Measurements from ENCODE around the gene SH3BP1.

DNA sequence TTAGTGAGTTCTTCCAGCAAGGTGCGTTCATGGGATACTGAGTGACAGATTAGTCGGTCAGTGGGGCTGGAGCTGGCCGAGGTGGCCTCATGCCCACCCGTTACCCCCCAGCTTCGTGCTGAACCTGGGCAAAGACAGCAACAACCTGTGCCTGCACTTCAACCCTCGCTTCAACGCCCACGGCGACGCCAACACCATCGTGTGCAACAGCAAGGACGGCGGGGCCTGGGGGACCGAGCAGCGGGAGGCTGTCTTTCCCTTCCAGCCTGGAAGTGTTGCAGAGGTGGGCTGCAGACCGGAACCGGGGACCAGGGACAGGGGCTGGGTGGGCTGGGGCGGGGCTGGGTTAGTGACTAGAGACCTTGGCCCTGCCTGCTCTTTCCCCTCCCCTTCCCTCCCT lies 38.9 kb downstream of the SH3BP1 start:
- TF ChIP-seq YY1 (IDR thresholded peaks at IDR 0.05; ENCODE audit: low read depth, low read length), result no peak
- TF ChIP-seq, protein P1, sequence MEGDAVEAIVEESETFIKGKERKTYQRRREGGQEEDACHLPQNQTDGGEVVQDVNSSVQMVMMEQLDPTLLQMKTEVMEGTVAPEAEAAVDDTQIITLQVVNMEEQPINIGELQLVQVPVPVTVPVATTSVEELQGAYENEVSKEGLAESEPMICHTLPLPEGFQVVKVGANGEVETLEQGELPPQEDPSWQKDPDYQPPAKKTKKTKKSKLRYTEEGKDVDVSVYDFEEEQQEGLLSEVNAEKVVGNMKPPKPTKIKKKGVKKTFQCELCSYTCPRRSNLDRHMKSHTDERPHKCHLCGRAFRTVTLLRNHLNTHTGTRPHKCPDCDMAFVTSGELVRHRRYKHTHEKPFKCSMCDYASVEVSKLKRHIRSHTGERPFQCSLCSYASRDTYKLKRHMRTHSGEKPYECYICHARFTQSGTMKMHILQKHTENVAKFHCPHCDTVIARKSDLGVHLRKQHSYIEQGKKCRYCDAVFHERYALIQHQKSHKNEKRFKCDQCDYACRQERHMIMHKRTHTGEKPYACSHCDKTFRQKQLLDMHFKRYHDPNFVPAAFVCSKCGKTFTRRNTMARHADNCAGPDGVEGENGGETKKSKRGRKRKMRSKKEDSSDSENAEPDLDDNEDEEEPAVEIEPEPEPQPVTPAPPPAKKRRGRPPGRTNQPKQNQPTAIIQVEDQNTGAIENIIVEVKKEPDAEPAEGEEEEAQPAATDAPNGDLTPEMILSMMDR (IDR thresholded peaks at IDR 0.05; ENCODE audit: control extremely low read depth in 1 of 3, insufficient read depth in 1 of 3, low read depth in 1 of 3, low read length in 3 of 3), result no peak
- no peak for TF ChIP-seq POU5F1 (IDR thresholded peaks at IDR 0.05; ENCODE audit: low read depth, low read length)

Measured in H1 (cell line).